ENCODE data around the gene RGS17. TPM values are rescaled to one million over a fixed set of nuclear protein-coding genes. Genes with fewer than 3 reads are reported as not detected.

Gene RGS17
- total RNA-seq, 1 experiment from 2014 or later: 3.2 TPM

- no peak for TF ChIP-seq CTCF (conservative IDR thresholded peaks at IDR 0.05)
- WGBS (ENCODE audit: extremely low coverage, insufficient read length, low lambda C conversion rate): no CpG with 5 or more reads among the region's 4 CpGs
- H3K27me3 Mint-ChIP-seq (ENCODE audit: low read depth): no peaks in the 10 kb centered on the region
- peaks cover 2 to 18% (median 6%) of the 10 kb centered on the region in 3 experiments; a peak in 5 of 7 replicates for H3K36me3 Mint-ChIP-seq (ENCODE audit: insufficient read depth in 1 of 3, low read depth in 3 of 3)
- H3K79me2 ChIP-seq (ENCODE audit: insufficient read depth, low read length): no peaks in the 10 kb centered on the region
- no peak overlapping the region for H3K23ac ChIP-seq (ENCODE audit: insufficient read length, low read depth, low read length)
- H3K27me3 ChIP-seq (ENCODE audit: insufficient read depth, low read length): no peaks in the 10 kb centered on the region
- H3K27ac ChIP-seq (ENCODE audit: insufficient read length, low read depth, low read length): no peak overlapping the region
- no peak overlapping the region for H2BK12ac ChIP-seq (ENCODE audit: insufficient read length, low read depth, low read length)
- no peak overlapping the region for H4K8ac ChIP-seq (replicated peaks; ENCODE audit: insufficient read length, low read depth, low read length)
- H2BK5ac ChIP-seq (ENCODE audit: insufficient read length, low read length): no peak overlapping the region
- no peak overlapping the region; a peak in 1 of 7 replicates for H3K27ac Mint-ChIP-seq
- DNase-seq: no peak
- no peak overlapping the region for H3K4me2 ChIP-seq (ENCODE audit: insufficient read depth, insufficient read length, low read length)
- H3K4me1 ChIP-seq (ENCODE audit: insufficient read depth, low read length): no peaks in the 10 kb centered on the region
- no peaks in the 10 kb centered on the region for H3K9me3 Mint-ChIP-seq
- no peak overlapping the region for H3K4ac ChIP-seq (ENCODE audit: low read depth, low read length)
- no peaks in the 10 kb centered on the region for H3K9me3 ChIP-seq (ENCODE audit: control insufficient read depth, low read depth, low read length)
- H4K91ac ChIP-seq (ENCODE audit: insufficient read length, low read depth, low read length): no peak overlapping the region
- H2AK5ac ChIP-seq (ENCODE audit: insufficient read length, low read length): no peak overlapping the region
- no peaks in the 10 kb centered on the region for H4K20me1 ChIP-seq (ENCODE audit: control insufficient read depth, insufficient read depth, insufficient read length)
- no peak overlapping the region for H2BK15ac ChIP-seq (ENCODE audit: low read depth, low read length)
- no peaks in the 10 kb centered on the region for H3K23me2 ChIP-seq (ENCODE audit: insufficient read length, low read depth, low read length, poor library complexity, severe bottlenecking)
- H4K5ac ChIP-seq (ENCODE audit: insufficient read length, low read depth, low read length): no peak overlapping the region
- H3K4me1 Mint-ChIP-seq: peaks cover 22 to 30% of the 10 kb centered on the region in 2 experiments
- no peak overlapping the region for H2AFZ ChIP-seq (ENCODE audit: low read length)
- no peak overlapping the region for H3K4me3 Mint-ChIP-seq
- no peak overlapping the region for H3K14ac ChIP-seq (ENCODE audit: insufficient read depth, low read length)
- H3K18ac ChIP-seq (ENCODE audit: insufficient read length, low read depth, low read length): no peak overlapping the region
- H2BK120ac ChIP-seq (ENCODE audit: low read depth, low read length, poor library complexity, severe bottlenecking): no peak overlapping the region
- H3T11ph ChIP-seq (ENCODE audit: low read length): no peak overlapping the region
- H3K56ac ChIP-seq (ENCODE audit: insufficient read length, low read depth, low read length): no peak overlapping the region
- H3K9ac ChIP-seq (ENCODE audit: extremely low read depth, insufficient read length, low read length): no peak overlapping the region
- H3K79me1 ChIP-seq (ENCODE audit: insufficient read depth, low read depth, low read length, poor library complexity, severe bottlenecking): no peaks in the 10 kb centered on the region
- H2BK20ac ChIP-seq (ENCODE audit: low read depth, low read length, poor library complexity, severe bottlenecking): no peak overlapping the region
These were observed 86.8 kb downstream of the RGS17 start for GRCh38 chr6:153044295-153044694.
